Hepatocyte (in vitro differentiated cells): Measurements from ENCODE around the gene PHKG2. TPM values are rescaled to one million over a fixed set of nuclear protein-coding genes. Genes with fewer than 3 reads are reported as not detected.

Source experiments
- DNase-seq: peaks from one replicate; pipeline ENCODE4 v3.0.0-alpha.2; 2016; ENCODE audit warnings: low spot score
- H2AFZ ChIP-seq: fragments of 200-600 bp; sonication (generic); 2 replicates; pipeline ENCODE4 v1.6.0; 2016; ENCODE audit warnings: antibody characterized with exemption, mild to moderate bottlenecking
- H3K27ac ChIP-seq: fragments of 200-600 bp; sonication (generic); 2 replicates; pipeline ENCODE4 v1.5.1; 2016; ENCODE audit warnings: mild to moderate bottlenecking
- H3K27me3 ChIP-seq: fragments of 200-600 bp; sonication (generic); 2 replicates; pipeline ENCODE4 v1.6.1; 2016
- H3K36me3 ChIP-seq: fragments of 200-600 bp; sonication (generic); replicated peaks from 2 replicates; pipeline ENCODE4 v1.5.1; 2016; ENCODE audit warnings: low read depth; ENCODE audit not compliant: insufficient read depth
- H3K4me1 ChIP-seq: fragments of 200-600 bp; sonication (generic); 2 replicates; pipeline ENCODE4 v1.5.1; 2016; ENCODE audit warnings: mild to moderate bottlenecking, moderate library complexity; ENCODE audit not compliant: insufficient read depth
- H3K4me2 ChIP-seq: fragments of 200-600 bp; sonication (generic); 2 replicates; pipeline ENCODE4 v1.6.0; 2016
- H3K4me3 ChIP-seq: fragments of 200-600 bp; sonication (generic); 2 replicates; pipeline ENCODE4 v1.5.1; 2016; ENCODE audit warnings: mild to moderate bottlenecking
- H3K79me2 ChIP-seq: fragments of 200-600 bp; sonication (generic); 2 replicates; pipeline ENCODE4 v1.6.0; 2017; ENCODE audit warnings: mild to moderate bottlenecking
- H3K9me2 ChIP-seq: fragments of 200-600 bp; sonication (generic); replicated peaks from 2 replicates; pipeline ENCODE4 v1.6.0; 2017; ENCODE audit warnings: mild to moderate bottlenecking; ENCODE audit not compliant: insufficient read depth
- H3K9me3 ChIP-seq: fragments of 200-600 bp; sonication (generic); 2 replicates; pipeline ENCODE4 v1.5.1; 2016; ENCODE audit warnings: low read depth, mild to moderate bottlenecking
- H4K20me1 ChIP-seq: fragments of 200-600 bp; sonication (generic); 2 replicates; pipeline ENCODE4 v1.6.0; 2016; ENCODE audit warnings: mild to moderate bottlenecking; ENCODE audit not compliant: insufficient read depth, poor library complexity, severe bottlenecking
- EZH2 ChIP-seq: fragments of 200-600 bp; sonication (generic); IDR thresholded peaks from 2 replicates; pipeline ENCODE4 v1.6.1; 2016; ENCODE audit warnings: antibody characterized with exemption, mild to moderate bottlenecking, borderline replicate concordance
- EZH2phosphoT487 ChIP-seq: fragments of 200-600 bp; sonication (generic); IDR thresholded peaks from one replicate; pipeline ENCODE4 v1.6.1; 2018; ENCODE audit warnings: antibody characterized with exemption, mild to moderate bottlenecking, low read depth, moderate library complexity; ENCODE audit not compliant: unreplicated experiment, severe bottlenecking
- WGBS: methylation state at CpG from one replicate; pipeline ENCODE4 v1.1.6; 2016; ENCODE audit warnings: low lambda C conversion rate; ENCODE audit errors: missing lambda C conversion rate; 5-methylcytosine and 5-hydroxymethylcytosine counted together
- polyA plus RNA-seq: library from polyadenylated mRNA; unstranded; fragments of >200 nt; fragmentation: Nextera tagmentation; extraction: Ambion mirVana; gene quantifications from 2 replicates; pipeline ENCODE4 v1.2.1, GENCODE V29; 2016
- total RNA-seq: library from RNA; depleted of rRNA; stranded (reverse); fragments of >200 nt; gene quantifications from 2 replicates; pipeline ENCODE4 v1.2.3, GENCODE V29; 2014
- TF ChIP-seq, protein P1 (sequence below): fragments of 200-600 bp; sonication (generic); IDR thresholded peaks from 2 replicates; pipeline ENCODE4 v1.5.1; 2016; ENCODE audit warnings: antibody characterized with exemption, mild to moderate bottlenecking; ENCODE audit not compliant: poor library complexity

Gene PHKG2
- total and polyA plus RNA-seq, 2 experiments from 2014 or later, result 28.0 to 39.5 TPM

DNA sequence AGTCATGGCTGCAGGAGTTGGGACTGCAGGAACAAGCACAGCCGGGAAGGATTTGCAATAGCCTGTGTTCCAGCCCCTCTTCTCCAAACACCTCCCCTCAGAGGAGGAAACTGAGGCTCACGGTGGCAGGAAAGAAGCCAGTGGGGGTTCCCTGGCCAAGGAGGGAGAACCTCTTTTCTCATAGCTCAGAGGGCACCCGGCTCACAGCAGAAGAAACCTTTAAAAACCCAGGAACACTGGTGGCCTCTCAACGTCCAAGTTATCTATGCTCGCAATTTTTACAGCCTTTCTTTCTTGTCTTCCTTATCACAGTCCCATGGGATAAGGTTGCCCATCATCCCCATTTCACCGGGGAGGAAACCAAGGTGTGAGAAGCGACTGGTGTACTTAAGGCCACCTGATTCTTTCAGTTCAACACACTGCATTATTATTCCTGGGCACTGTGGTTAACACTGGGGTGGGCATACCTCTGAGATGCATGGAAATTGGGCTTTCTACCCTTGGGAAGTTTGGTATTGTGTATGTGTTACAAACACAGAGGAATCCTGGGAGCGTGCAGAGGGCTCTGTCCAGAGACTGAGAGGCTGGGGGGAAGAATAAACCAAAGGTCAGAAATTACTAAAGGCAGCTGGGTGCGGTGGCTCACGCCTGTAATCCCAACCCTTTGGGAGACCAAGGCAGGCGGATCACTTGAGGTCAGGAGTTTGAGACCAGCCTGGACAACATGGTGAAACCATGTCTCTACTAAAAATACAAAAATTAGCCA lies 39.6 kb downstream of the PHKG2 start:
- TF ChIP-seq EZH2phosphoT487, result no peak
- TF ChIP-seq, protein P1, sequence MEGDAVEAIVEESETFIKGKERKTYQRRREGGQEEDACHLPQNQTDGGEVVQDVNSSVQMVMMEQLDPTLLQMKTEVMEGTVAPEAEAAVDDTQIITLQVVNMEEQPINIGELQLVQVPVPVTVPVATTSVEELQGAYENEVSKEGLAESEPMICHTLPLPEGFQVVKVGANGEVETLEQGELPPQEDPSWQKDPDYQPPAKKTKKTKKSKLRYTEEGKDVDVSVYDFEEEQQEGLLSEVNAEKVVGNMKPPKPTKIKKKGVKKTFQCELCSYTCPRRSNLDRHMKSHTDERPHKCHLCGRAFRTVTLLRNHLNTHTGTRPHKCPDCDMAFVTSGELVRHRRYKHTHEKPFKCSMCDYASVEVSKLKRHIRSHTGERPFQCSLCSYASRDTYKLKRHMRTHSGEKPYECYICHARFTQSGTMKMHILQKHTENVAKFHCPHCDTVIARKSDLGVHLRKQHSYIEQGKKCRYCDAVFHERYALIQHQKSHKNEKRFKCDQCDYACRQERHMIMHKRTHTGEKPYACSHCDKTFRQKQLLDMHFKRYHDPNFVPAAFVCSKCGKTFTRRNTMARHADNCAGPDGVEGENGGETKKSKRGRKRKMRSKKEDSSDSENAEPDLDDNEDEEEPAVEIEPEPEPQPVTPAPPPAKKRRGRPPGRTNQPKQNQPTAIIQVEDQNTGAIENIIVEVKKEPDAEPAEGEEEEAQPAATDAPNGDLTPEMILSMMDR, result no peak
- TF ChIP-seq EZH2, result no peak
- H3K4me1 ChIP-seq, result peaks cover 20% of the 10 kb centered on the region
- H3K27me3 ChIP-seq, result no peaks in the 10 kb centered on the region
- H3K36me3 ChIP-seq, result no peaks in the 10 kb centered on the region
- peak; percentile 12 for DNase-seq
- peak overlapping the region; percentile 97 for H3K4me2 ChIP-seq
- 37% methylated on average over 11 of the region's 11 CpGs for WGBS
- peaks cover 6% of the 10 kb centered on the region for H4K20me1 ChIP-seq
- H3K27ac ChIP-seq, result peak overlapping the region; percentile 98
- no peaks in the 10 kb centered on the region for H3K9me3 ChIP-seq
- peak overlapping the region; percentile 99 for H2AFZ ChIP-seq
- peak overlapping the region; percentile 95 for H3K4me3 ChIP-seq
- no peaks in the 10 kb centered on the region for H3K9me2 ChIP-seq
- peaks cover 34% of the 10 kb centered on the region for H3K79me2 ChIP-seq

DNA sequence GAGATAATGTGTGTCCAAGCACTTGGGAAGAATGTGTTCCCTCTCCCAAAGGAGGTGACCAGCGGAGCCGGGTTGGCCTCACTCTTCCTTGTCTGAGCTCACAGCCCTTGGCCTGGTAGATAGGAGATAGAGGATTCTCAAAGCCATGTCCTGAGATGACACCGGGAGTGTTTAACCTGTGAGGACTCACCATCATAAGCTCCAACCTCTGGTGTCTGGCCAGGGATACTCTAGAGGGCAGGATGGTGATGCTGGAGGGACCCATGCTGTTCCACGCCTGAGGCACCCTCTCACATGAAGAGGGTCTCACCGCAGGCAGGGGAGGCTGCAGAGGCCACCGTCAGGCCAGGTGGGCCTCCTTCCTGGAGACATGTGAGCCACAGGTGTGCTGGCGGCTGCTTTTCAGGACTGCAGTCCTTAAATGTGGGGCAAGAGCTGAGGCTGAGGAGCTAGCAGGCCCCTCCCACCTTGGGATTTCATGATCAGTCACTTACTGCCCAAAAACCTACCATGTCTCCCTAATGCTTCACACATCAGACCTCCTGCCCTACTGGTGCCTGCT lies 45.4 kb downstream of the PHKG2 start:
- no peak overlapping the region for H3K4me2 ChIP-seq
- TF ChIP-seq, protein P1, result no peak
- TF ChIP-seq EZH2phosphoT487, result no peak
- TF ChIP-seq EZH2, result no peak
- 78% methylated on average over 7 of the region's 7 CpGs for WGBS
- H2AFZ ChIP-seq, result no peak overlapping the region
- no peaks in the 10 kb centered on the region for H3K79me2 ChIP-seq
- no peak overlapping the region for H3K4me3 ChIP-seq
- H3K9me3 ChIP-seq, result no peaks in the 10 kb centered on the region
- H3K27ac ChIP-seq, result no peak overlapping the region
- H4K20me1 ChIP-seq, result no peaks in the 10 kb centered on the region
- H3K4me1 ChIP-seq, result peaks cover under 1% of the 10 kb centered on the region
- H3K9me2 ChIP-seq, result no peaks in the 10 kb centered on the region
- H3K27me3 ChIP-seq, result no peaks in the 10 kb centered on the region
- H3K36me3 ChIP-seq, result no peaks in the 10 kb centered on the region
- no peak for DNase-seq

- Histone ChIP-seq H3K4me2 (no peak overlapping the region), H3K27me3 (no peaks in the 10 kb centered on the region), H3K4me3 (no peak overlapping the region), H3K36me3 (no peaks in the 10 kb centered on the region), H3K9me2 (no peaks in the 10 kb centered on the region), H3K27ac (no peak overlapping the region), H2AFZ (no peak overlapping the region), H3K79me2 (no peaks in the 10 kb centered on the region), H4K20me1 (no peaks in the 10 kb centered on the region), H3K9me3 (no peaks in the 10 kb centered on the region), H3K4me1 (no peaks in the 10 kb centered on the region)
- DNase-seq, result no peak
- TF ChIP-seq EZH2phosphoT487, result no peak
- TF ChIP-seq EZH2, result no peak
- TF ChIP-seq, protein P1, result no peak
- WGBS, result 82% methylated on average over 3 of the region's 3 CpGs
These were observed 46.4 kb downstream of the PHKG2 start for GRCh38 chr16:30794634-30795033.
